HK-2 (cell line): ENCODE data around the gene ADARB2.

Source experiments
- DNase-seq: peaks from one replicate; pipeline ENCODE4 v3.0.0-alpha.2; 2018; ENCODE audit not compliant: unreplicated experiment

The ADARB2 gene

DNA sequence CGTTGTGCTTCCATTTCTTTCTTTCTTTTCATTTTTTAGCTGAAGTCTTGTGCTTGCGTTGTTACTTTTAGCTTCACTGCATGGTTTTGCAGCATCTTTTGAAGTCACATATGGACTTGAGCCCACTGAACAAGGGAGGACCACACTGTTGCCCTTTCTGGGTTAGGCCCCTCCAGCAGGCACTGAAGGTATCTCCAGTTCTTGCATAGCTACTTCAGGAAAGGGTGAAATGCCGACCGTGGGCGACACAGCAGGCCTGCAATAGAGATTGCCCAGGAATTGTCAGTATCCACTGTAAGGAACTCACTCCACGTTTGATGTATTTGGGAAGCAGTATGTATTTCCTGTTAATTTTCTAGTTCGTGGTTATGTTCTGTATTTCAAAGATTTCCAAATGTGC lies 596.1 kb downstream of the ADARB2 start:
- no peak for DNase-seq

DNA sequence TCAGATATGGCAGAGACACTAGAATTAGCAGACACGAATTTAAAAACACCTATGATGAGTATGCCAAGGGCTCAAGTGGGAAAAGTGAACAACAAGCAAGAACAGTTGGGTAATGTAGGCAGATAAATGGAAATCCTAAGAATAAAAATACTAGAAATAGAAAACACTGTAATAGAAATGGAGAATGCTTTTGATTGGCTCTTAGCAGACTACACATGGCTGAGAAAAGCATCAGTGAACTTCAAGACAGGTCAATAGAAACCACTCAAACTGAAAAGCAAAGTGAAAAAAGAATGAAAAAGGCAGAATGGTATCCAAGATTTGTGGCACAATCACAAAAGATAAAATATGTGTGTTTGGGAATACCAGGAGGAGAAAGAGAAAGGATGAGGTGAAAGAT lies 598.8 kb downstream of the ADARB2 start:
- no peak for DNase-seq

DNA sequence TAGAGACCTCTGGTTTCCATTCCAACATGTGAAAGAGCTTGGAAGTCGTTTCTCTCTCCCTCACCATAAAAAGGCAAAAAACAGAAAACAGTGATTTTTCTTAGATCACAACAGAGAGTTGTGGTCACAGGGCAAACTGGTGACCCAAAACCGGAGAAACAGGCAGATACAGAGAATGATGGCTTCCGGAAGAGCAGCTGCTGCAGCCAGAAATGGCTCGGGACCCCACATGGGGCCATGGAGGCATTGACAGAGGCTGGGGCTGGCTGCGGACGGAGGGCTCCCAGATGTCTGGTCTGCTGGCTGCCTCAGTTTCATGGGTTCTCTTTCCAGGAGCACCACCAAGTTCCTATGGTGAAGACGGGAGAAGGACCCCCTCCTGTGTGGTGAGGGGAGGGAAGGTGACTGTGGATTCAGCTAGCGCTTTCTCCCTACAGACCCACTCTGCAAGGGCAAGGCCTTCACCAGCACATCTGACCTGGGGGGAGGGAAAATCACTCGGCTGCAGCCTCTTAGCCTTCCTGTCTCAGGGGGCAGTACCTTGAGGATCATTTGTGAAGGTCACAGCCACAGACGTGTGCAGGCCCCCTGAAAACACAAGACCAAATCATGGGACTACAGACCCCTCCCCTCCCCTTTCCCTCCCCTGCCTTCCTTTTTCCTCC lies 599.7 kb downstream of the ADARB2 start:
- no peak for DNase-seq

DNA sequence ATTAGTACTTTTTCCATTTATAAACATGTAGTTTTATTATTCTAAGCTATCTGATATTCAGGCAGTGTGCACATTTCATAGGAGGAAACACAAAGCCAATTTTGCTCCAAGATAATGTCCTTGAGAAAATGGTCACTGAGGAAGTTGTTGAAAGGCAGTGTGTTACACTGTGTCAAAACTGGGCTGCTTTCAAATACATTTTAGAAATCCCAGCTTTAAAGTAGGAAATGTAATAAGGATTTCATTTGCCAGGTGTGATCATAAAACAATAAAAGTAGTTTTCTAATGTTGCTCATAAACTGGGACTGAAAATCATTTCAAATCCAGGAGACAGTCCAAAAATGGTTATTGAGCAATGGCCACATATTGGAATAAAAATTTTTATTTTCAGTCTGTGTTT lies 601.1 kb downstream of the ADARB2 start:
- no peak for DNase-seq

DNA sequence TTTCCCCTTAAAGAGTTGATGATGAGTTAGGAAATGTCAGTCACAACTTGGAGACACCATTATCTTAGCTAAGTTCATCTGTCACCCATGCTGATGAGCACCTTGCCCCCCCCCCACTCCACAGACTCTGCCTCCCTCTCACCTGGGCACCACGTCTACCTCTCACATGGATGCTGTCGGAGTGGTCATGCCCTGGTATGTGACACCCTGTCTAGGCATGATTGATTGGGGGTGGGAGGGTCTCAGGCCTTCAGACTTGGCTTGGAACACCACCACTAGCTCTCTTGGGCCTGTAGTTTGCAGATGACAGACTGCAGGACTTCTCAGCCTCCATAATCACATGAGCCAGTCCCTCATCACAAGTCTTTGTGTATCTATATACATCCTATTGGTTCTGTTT lies 603.2 kb downstream of the ADARB2 start:
- DNase-seq = no peak

DNA sequence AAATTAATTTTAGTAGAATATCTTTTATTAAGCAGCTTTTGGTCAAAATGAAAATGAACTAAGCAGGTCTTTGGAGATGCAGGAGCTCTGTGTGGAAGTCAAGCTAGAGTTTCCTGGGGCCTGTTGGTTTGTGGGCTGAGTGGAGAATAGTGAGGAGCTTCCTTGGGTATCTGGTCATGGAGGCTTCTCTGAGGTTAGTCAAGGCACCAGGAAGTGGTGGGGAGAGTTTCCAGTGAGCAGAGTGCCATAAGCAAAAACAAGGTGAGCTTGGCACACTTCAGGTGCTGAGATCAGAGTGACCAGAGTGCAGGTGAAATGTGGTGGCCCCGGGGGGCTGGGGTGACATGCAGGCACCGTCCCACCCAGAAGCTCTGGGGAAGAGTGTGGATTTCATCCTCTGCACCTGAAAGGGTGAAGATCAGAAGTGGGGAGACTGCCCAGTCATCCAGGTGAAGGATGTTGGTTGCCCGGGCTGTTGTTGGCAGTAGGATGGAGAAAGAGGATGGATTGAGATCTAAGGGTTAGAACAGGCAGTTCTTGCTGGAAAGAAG lies 603.8 kb downstream of the ADARB2 start:
- DNase-seq = no peak

DNA sequence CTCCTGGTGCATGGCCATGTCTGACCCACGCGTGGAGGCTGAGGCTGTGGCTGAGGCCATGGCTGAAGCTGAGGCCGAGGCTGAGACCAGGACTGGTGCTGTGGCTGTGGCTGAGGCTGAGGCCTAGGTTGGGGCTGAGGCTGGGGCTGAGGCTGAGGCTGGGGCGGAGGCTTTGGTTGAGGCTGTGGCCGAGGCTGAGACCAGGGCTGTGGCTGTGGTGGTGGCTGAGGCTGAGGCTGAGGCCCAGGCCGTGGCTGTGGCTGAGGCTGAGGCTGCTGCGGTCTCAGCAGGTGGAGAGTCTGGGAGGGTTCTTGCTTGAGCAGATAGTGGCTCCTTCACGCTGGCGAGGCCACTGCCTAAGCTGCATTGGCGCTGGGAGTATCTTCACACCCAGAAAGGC lies 604.7 kb downstream of the ADARB2 start:
- DNase-seq = no peak

DNA sequence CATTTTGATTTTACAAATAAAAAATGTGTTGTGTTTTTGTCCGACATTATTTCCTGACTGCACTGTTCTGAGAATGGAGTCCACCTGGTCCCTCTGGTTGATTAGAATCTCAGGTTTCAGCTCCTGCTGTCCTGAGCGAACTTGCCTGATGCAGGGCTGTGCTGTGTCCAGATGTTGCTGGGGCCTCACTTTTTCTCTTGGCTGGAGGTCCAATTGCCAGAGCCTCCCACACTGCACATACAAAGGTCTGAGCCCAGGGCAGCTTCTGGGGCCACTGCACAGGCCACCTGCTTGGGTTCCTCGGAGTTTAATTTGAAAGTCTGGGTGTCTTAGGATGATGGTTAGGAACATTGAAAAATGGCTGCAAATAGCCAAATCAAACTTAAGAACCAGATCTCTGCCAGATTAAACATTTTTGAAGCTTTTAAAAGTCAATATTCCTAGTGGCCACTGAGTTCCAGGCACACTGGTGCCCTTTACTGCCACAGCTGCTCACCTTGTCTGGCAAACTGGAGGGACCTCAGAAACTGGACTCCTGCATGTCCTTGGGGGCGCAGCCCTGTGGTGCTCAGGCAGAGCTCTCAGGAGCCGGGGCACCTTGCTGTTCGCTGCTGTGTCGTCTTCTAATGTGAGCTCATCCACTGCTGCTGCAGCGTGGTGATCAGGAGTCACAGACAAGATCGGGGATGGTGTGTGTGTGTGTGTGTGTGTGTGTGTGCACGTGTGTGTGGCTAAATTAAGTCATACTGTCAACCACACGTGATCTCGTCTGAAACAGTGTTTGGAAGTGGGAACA lies 606.1 kb downstream of the ADARB2 start:
- DNase-seq = no peak

DNA sequence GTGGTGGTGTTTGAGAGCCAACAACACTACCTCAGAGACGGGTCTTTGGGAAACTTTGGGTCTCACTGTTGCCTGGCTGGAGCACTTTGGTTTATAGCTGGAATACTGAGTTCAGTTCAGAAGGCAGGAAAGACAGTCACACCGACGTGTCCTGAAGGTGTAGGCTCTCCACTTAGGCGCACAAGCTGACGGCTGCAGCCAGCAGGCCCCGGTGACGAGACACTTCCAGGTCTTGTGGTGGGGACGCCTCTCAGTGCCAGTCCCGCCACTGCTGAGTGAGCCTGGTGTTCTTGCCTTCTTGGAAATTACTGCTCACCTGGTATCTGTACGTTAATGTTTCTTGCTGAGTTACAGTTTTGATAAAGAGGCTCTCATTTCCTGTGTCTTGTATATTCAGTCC lies 607.1 kb downstream of the ADARB2 start:
- DNase-seq = no peak

DNA sequence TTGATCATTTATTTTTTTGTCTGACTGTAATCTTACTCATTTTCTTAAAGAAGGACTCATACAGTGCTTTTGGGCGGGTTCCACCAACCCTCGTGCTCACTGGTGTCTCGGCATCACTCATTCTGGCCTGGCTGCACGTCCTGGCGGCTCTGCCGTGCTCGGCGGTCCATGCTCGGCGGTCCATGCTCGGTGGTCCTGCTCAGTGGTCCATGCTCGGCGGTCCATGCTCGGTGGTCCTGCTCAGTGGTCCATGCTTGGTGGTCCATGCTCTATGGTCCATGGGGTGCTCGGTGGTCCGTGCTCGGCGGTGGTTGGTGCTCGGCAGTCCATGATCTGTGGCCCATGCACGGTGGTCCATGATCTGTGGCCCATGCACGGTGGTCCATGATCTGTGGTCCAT lies 608.7 kb downstream of the ADARB2 start:
- no peak for DNase-seq

DNA sequence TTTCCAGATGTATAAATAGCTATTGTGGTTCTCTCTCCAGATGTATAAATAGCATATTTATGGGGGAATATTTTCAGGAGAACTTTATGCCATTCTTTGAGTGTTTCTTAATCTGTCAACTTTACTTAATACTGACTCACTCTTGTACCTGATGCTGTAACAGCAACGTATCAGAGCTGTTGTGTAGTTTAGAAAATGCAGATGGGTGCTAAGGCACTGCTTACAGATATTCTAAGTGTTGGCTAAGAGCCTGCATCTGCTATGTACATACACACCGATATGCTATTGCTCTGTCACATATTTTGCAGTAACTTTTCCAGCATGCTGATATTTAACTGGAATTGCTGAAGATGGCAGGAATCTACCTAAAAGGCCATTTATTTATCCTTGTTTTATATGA lies 609.2 kb downstream of the ADARB2 start:
- DNase-seq = no peak

DNA sequence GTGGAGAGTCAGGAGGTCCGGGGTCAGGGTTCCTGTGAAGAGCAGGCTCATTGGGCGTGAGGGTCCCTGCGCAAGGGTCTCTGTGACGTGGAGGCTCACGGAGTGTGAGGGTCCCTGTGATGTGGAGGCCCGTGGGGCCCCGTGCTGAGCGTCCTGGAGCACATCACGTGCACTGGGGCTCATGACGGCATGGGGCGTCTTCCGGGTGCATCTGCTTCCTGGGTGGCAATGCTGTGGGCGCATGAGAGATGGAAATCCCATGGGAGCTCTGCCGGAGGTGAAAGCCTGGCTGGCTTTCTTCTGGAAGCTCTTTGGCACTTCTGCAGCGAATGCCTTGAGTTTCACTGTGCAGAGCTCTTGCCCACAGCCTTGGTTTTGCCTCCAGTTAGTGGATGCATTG lies 609.7 kb downstream of the ADARB2 start:
- no peak for DNase-seq
